Measurements from ENCODE around the gene STK38.

DNA sequence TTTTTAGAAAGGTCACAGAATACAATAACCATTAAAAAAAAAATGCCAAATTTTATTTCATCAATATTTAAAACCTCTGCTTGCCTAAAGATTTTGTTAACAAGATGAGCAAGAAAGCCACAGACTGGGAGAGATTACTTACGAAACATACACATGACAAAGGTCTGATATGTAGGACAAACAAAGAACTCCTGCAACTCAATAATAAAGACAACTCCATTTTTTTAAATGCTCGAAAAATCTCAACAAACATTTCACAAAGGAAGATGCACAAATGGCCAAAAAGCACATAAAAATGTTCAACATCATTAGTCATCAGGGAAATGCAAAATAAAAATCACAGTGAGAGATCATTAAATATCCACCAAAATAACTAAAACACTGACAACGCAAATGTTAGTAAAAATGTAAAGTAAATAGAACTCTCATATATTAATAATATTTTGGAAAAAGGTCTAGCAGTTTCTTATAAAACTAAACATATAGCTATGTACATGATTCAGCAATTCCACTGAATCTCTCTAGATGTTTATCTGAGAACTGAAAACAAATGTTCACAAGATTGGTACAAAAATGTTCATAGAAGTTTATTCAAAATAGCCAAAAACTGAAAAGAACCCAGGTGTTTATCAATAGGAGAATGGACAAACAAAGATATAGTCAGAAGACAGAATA lies 10.3 kb downstream of the STK38 start:
- TF ChIP-seq SALL2 (CRISPR knock-in tag; IDR thresholded peaks at IDR 0.05) (no peak), NONO (IDR thresholded peaks at IDR 0.05) (no peak), NONO (CRISPR knock-in tag; conservative IDR thresholded peaks at IDR 0.05) (no peak), ZNF737 (CRISPR knock-in tag; IDR thresholded peaks at IDR 0.05; ENCODE audit: borderline replicate concordance) (no peak), HOXD1 (CRISPR knock-in tag; IDR thresholded peaks at IDR 0.05) (no peak), FOXK1 (CRISPR knock-in tag; IDR thresholded peaks at IDR 0.05; ENCODE audit: borderline replicate concordance, low read depth) (no peak), GZF1 (CRISPR knock-in tag; IDR thresholded peaks at IDR 0.05) (no peak), RELA (CRISPR knock-in tag; IDR thresholded peaks at IDR 0.05) (no peak), MAFF (IDR thresholded peaks at IDR 0.05; ENCODE audit: low read depth, low read length) (no peak), XBP1 (CRISPR knock-in tag; IDR thresholded peaks at IDR 0.05) (no peak)
- TF ChIP-seq, protein P1, sequence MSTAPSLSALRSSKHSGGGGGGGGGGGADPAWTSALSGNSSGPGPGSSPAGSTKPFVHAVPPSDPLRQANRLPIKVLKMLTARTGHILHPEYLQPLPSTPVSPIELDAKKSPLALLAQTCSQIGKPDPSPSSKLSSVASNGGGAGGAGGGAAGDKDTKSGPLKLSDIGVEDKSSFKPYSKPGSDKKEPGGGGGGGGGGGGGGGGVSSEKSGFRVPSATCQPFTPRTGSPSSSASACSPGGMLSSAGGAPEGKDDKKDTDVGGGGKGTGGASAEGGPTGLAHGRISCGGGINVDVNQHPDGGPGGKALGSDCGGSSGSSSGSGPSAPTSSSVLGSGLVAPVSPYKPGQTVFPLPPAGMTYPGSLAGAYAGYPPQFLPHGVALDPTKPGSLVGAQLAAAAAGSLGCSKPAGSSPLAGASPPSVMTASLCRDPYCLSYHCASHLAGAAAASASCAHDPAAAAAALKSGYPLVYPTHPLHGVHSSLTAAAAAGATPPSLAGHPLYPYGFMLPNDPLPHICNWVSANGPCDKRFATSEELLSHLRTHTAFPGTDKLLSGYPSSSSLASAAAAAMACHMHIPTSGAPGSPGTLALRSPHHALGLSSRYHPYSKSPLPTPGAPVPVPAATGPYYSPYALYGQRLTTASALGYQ (CRISPR knock-in tag; IDR thresholded peaks at IDR 0.05): no peak
- TF ChIP-seq, protein P2, sequence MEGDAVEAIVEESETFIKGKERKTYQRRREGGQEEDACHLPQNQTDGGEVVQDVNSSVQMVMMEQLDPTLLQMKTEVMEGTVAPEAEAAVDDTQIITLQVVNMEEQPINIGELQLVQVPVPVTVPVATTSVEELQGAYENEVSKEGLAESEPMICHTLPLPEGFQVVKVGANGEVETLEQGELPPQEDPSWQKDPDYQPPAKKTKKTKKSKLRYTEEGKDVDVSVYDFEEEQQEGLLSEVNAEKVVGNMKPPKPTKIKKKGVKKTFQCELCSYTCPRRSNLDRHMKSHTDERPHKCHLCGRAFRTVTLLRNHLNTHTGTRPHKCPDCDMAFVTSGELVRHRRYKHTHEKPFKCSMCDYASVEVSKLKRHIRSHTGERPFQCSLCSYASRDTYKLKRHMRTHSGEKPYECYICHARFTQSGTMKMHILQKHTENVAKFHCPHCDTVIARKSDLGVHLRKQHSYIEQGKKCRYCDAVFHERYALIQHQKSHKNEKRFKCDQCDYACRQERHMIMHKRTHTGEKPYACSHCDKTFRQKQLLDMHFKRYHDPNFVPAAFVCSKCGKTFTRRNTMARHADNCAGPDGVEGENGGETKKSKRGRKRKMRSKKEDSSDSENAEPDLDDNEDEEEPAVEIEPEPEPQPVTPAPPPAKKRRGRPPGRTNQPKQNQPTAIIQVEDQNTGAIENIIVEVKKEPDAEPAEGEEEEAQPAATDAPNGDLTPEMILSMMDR (CRISPR knock-in tag; IDR thresholded peaks at IDR 0.05): no peak
- TF ChIP-seq, protein P3, sequence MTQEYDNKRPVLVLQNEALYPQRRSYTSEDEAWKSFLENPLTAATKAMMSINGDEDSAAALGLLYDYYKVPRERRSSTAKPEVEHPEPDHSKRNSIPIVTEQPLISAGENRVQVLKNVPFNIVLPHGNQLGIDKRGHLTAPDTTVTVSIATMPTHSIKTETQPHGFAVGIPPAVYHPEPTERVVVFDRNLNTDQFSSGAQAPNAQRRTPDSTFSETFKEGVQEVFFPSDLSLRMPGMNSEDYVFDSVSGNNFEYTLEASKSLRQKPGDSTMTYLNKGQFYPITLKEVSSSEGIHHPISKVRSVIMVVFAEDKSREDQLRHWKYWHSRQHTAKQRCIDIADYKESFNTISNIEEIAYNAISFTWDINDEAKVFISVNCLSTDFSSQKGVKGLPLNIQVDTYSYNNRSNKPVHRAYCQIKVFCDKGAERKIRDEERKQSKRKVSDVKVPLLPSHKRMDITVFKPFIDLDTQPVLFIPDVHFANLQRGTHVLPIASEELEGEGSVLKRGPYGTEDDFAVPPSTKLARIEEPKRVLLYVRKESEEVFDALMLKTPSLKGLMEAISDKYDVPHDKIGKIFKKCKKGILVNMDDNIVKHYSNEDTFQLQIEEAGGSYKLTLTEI (CRISPR knock-in tag; conservative IDR thresholded peaks at IDR 0.05): no peak
- TF ChIP-seq, protein P4, sequence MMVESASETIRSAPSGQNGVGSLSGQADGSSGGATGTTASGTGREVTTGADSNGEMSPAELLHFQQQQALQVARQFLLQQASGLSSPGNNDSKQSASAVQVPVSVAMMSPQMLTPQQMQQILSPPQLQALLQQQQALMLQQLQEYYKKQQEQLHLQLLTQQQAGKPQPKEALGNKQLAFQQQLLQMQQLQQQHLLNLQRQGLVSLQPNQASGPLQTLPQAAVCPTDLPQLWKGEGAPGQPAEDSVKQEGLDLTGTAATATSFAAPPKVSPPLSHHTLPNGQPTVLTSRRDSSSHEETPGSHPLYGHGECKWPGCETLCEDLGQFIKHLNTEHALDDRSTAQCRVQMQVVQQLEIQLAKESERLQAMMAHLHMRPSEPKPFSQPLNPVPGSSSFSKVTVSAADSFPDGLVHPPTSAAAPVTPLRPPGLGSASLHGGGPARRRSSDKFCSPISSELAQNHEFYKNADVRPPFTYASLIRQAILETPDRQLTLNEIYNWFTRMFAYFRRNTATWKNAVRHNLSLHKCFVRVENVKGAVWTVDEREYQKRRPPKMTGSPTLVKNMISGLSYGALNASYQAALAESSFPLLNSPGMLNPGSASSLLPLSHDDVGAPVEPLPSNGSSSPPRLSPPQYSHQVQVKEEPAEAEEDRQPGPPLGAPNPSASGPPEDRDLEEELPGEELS (CRISPR knock-in tag; IDR thresholded peaks at IDR 0.05): no peak
- TF ChIP-seq, protein P5, sequence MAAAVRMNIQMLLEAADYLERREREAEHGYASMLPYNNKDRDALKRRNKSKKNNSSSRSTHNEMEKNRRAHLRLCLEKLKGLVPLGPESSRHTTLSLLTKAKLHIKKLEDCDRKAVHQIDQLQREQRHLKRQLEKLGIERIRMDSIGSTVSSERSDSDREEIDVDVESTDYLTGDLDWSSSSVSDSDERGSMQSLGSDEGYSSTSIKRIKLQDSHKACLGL (CRISPR knock-in tag; IDR thresholded peaks at IDR 0.05): no peak
